Naive thymus-derived CD4-positive, alpha-beta T cell (primary cell): ENCODE measurements around the gene CLBA1. TPM values are rescaled to one million over a fixed set of nuclear protein-coding genes. Genes with fewer than 3 reads are reported as not detected.

Experiments used
- ATAC-seq: fragments of 150-1000 bp; cut with Tn5 transposase; 2 replicates; pipeline ENCODE4 v1.10.0; 2021; ENCODE audit warnings: mild to moderate bottlenecking, moderate library complexity
- CTCF ChIA-PET: fragments of 350-600 bp; sonication (Branson Sonifier 250); formaldehyde crosslinking; loops from one replicate; lab custom pipeline; 2021; ENCODE audit warnings: antibody characterized with exemption; lab: Charles Lee
- POLR2A ChIA-PET: fragments of 350-600 bp; sonication (Branson Sonifier 250); formaldehyde crosslinking; loops from one replicate; lab custom pipeline; 2021; ENCODE audit warnings: antibody characterized with exemption, inconsistent platforms; lab: Charles Lee
- DNase-seq, 9 donors: peaks; one replicate each; pipeline versions ENCODE4 v3.0.0 to v3.0.0-alpha.2; 2020 to 2022; ENCODE audit warnings: mixed read lengths in 1 of 9
- H3K27ac ChIP-seq: one replicate; pipeline ENCODE4 v1.7.0; 2013; ENCODE audit warnings: mild to moderate bottlenecking, low read depth, low read length, moderate library complexity
- H3K27me3 ChIP-seq, 2 donors: one replicate each; pipeline ENCODE4 v1.7.0; 2013; ENCODE audit warnings: low read length in 2 of 2, mild to moderate bottlenecking in 2 of 2, moderate library complexity in 2 of 2; ENCODE audit not compliant: control insufficient read depth in 2 of 2, insufficient read depth in 2 of 2
- H3K36me3 ChIP-seq, 3 experiments: 1 replicate in 2 of 3; 2 replicates in 1 of 3; pipeline ENCODE4 v1.7.0; 2013; ENCODE audit warnings: low read length in 3 of 3, mild to moderate bottlenecking in 3 of 3, moderate library complexity in 1 of 3; ENCODE audit not compliant: insufficient read depth in 3 of 3, control insufficient read depth in 2 of 3
- H3K4me1 ChIP-seq, 2 donors: one replicate each; pipeline ENCODE4 v1.7.0; 2013; ENCODE audit warnings: low read length in 2 of 2, mild to moderate bottlenecking in 2 of 2, moderate library complexity in 1 of 2; ENCODE audit not compliant: control insufficient read depth in 2 of 2, insufficient read depth in 2 of 2
- H3K4me3 ChIP-seq: 2 replicates; pipeline ENCODE4 v1.7.0; 2013; ENCODE audit warnings: mild to moderate bottlenecking, low read length
- H3K9me3 ChIP-seq, 3 experiments: 1 replicate in 2 of 3; 2 replicates in 1 of 3; pipeline ENCODE4 v1.7.0; 2013; ENCODE audit warnings: low read length in 3 of 3; ENCODE audit not compliant: control insufficient read depth in 2 of 3
- H3K27ac Mint-ChIP-seq, 9 donors: one replicate each; pipeline ENCODE4 v1.8.0; 2020 to 2022; ENCODE audit warnings: mixed read lengths in 9 of 9, mild to moderate bottlenecking in 8 of 9, moderate library complexity in 5 of 9, inconsistent platforms in 2 of 9
- H3K27me3 Mint-ChIP-seq, 5 donors: one replicate each; pipeline ENCODE4 v1.8.0; 2021 to 2022; ENCODE audit warnings: mixed read lengths in 5 of 5, mild to moderate bottlenecking in 1 of 5
- H3K36me3 Mint-ChIP-seq, 5 donors: one replicate each; pipeline ENCODE4 v1.8.0; 2020 to 2022; ENCODE audit warnings: mixed read lengths in 5 of 5, mild to moderate bottlenecking in 3 of 5, inconsistent platforms in 1 of 5
- H3K4me1 Mint-ChIP-seq, 7 donors: one replicate each; pipeline ENCODE4 v1.8.0; 2020 to 2022; ENCODE audit warnings: mixed read lengths in 7 of 7, mild to moderate bottlenecking in 3 of 7, inconsistent platforms in 1 of 7
- H3K4me3 Mint-ChIP-seq, 10 donors: one replicate each; pipeline ENCODE4 v1.8.0; 2020 to 2022; ENCODE audit warnings: mild to moderate bottlenecking in 10 of 10, mixed read lengths in 10 of 10, moderate library complexity in 6 of 10, inconsistent platforms in 2 of 10
- H3K9me3 Mint-ChIP-seq, 11 donors: one replicate each; pipeline ENCODE4 v1.8.0; 2020 to 2022; ENCODE audit warnings: mixed read lengths in 11 of 11, mild to moderate bottlenecking in 4 of 11, inconsistent platforms in 1 of 11, moderate library complexity in 1 of 11
- intact Hi-C, 2 donors: fragments of 100-400 bp; cut with micrococcal nuclease; formaldehyde crosslinking; loops; one replicate each; pipeline ENCODE4 v1.15.1; 2023
- polyA plus RNA-seq, 2 donors: library from polyadenylated mRNA; unstranded; fragments of 300-500 nt; fragmentation: Illumina TruSeq; gene quantifications; one replicate each; pipeline ENCODE4 v1.2.3, GENCODE V29; 2021
- total RNA-seq, 6 experiments: library from RNA in 5 of 6; stranded (reverse) in 5 of 6; gene quantifications; 1 replicate in 5 of 6; 2 replicates in 1 of 6; pipeline ENCODE4 v1.2.3 and lab custom pipeline; 2021 to 2026

The CLBA1 gene
- total and polyA plus RNA-seq, 7 experiments from 2014 or later: 0.26 to 2.1 (median 1.1) TPM

- ChIA-PET CTCF (no interaction called here), POLR2A (interaction anchor here (0.6 kb wide), 1 partner anchor 124 kb away, joined by 3 read pairs; no protein-coding TSS in a partner anchor)
- no peak overlapping the region for H3K27ac Mint-ChIP-seq
- Histone ChIP-seq H3K27me3 (peaks cover 0 to 4% of the 10 kb centered on the region in 2 donors), H3K4me3 (no peak overlapping the region), H3K4me1 (no peaks in the 10 kb centered on the region), H3K36me3 (no peaks in the 10 kb centered on the region), H3K27ac (no peak overlapping the region), H3K9me3 (no peaks in the 10 kb centered on the region)
- H3K4me3 Mint-ChIP-seq: no peak overlapping the region
- intact Hi-C loops: no loop called here
- H3K27me3 Mint-ChIP-seq: peaks cover 5 to 11% (median 8%) of the 10 kb centered on the region in 5 donors
- no peaks in the 10 kb centered on the region for H3K4me1 Mint-ChIP-seq
- H3K9me3 Mint-ChIP-seq: no peaks in the 10 kb centered on the region
- H3K36me3 Mint-ChIP-seq: no peaks in the 10 kb centered on the region
- DNase-seq: peak in 1 of 9 donors; percentile 4
- ATAC-seq: no peak
Measured at GRCh38 chr14:104968541-104969401, 16.8 kb upstream of the CLBA1 start.

DNA sequence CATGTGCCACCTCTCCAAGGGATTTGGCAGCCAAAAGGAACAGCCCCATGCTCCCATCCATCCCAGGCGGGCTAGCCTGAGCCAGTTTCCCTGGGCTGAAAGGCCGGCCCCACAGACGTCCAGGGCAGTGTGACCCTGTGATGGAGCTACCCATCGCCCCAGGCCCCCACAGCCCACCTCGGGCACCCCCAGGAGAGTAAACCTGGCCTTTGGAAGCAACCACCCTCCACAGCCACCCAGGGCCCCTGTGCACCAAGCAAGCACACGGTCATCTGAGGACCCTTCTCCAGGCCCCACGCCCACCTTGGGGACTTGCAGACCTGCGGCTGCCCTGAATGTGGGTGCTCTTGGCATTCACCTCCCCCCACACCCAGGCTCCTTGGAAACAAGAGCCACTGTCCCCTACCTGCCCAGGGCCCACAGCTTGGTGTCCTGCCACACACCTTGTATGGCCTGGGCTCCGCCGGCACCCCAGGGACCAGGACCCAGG lies 15.8 kb upstream of the CLBA1 start:
- Histone ChIP-seq H3K4me3 (no peak overlapping the region), H3K27me3 (peaks cover 0 to 4% of the 10 kb centered on the region in 2 donors), H3K4me1 (no peaks in the 10 kb centered on the region), H3K36me3 (no peaks in the 10 kb centered on the region), H3K27ac (no peak overlapping the region), H3K9me3 (no peaks in the 10 kb centered on the region)
- DNase-seq: peak in 1 of 9 donors; percentile 0
- Mint-ChIP-seq H3K27me3 (peaks cover 5 to 14% (median 8%) of the 10 kb centered on the region in 5 donors), H3K27ac (no peak overlapping the region), H3K36me3 (no peaks in the 10 kb centered on the region), H3K4me3 (no peak overlapping the region), H3K9me3 (no peaks in the 10 kb centered on the region), H3K4me1 (no peaks in the 10 kb centered on the region)
- intact Hi-C loops: no loop called here
- no peak for ATAC-seq
- POLR2A ChIA-PET: no interaction called here
- CTCF ChIA-PET: no interaction called here

GRCh38 chr14:104970231-104971068 lies 15.1 kb upstream of the CLBA1 start:
- DNase-seq (peak in 1 of 9 donors; percentile 5), ATAC-seq (no peak)
- H3K27me3 ChIP-seq: peaks cover 0 to 4% of the 10 kb centered on the region in 2 donors
- H3K27ac Mint-ChIP-seq: no peak overlapping the region
- H3K4me3 Mint-ChIP-seq: no peak overlapping the region
- POLR2A ChIA-PET: no interaction called here
- CTCF ChIA-PET: no interaction called here
- no peak overlapping the region for H3K27ac ChIP-seq
- intact Hi-C loops: no loop called here
- H3K9me3 ChIP-seq: no peaks in the 10 kb centered on the region
- H3K4me3 ChIP-seq: no peak overlapping the region
- H3K27me3 Mint-ChIP-seq: peaks cover 5 to 14% (median 8%) of the 10 kb centered on the region in 5 donors
- no peaks in the 10 kb centered on the region for H3K4me1 Mint-ChIP-seq
- no peaks in the 10 kb centered on the region for H3K36me3 Mint-ChIP-seq
- H3K36me3 ChIP-seq: no peaks in the 10 kb centered on the region
- H3K9me3 Mint-ChIP-seq: no peaks in the 10 kb centered on the region
- no peaks in the 10 kb centered on the region for H3K4me1 ChIP-seq

- Histone ChIP-seq H3K4me3 (no peak overlapping the region), H3K4me1 (no peaks in the 10 kb centered on the region), H3K27ac (no peak overlapping the region), H3K27me3 (peaks cover 0 to 4% of the 10 kb centered on the region in 2 donors), H3K36me3 (no peaks in the 10 kb centered on the region), H3K9me3 (no peaks in the 10 kb centered on the region)
- H3K36me3 Mint-ChIP-seq: peaks cover 0 to 3% (median 0%) of the 10 kb centered on the region in 5 donors
- CTCF ChIA-PET: interaction anchor here (0.8 kb wide), 1 partner anchor 210 kb away, joined by 3 read pairs; no protein-coding TSS in a partner anchor
- intact Hi-C loops: no loop called here
- H3K4me1 Mint-ChIP-seq: peaks cover 2 to 7% (median 5%) of the 10 kb centered on the region in 7 donors
- POLR2A ChIA-PET: no interaction called here
- peak in 1 of 9 donors; percentile 5 for DNase-seq
- no peak overlapping the region for H3K4me3 Mint-ChIP-seq
- no peak overlapping the region for H3K27ac Mint-ChIP-seq
- ATAC-seq: no peak
- no peaks in the 10 kb centered on the region for H3K9me3 Mint-ChIP-seq
- H3K27me3 Mint-ChIP-seq: peaks cover 13 to 19% (median 14%) of the 10 kb centered on the region in 5 donors
Measured at GRCh38 chr14:104971447-104972240, 13.9 kb upstream of the CLBA1 start.

DNA sequence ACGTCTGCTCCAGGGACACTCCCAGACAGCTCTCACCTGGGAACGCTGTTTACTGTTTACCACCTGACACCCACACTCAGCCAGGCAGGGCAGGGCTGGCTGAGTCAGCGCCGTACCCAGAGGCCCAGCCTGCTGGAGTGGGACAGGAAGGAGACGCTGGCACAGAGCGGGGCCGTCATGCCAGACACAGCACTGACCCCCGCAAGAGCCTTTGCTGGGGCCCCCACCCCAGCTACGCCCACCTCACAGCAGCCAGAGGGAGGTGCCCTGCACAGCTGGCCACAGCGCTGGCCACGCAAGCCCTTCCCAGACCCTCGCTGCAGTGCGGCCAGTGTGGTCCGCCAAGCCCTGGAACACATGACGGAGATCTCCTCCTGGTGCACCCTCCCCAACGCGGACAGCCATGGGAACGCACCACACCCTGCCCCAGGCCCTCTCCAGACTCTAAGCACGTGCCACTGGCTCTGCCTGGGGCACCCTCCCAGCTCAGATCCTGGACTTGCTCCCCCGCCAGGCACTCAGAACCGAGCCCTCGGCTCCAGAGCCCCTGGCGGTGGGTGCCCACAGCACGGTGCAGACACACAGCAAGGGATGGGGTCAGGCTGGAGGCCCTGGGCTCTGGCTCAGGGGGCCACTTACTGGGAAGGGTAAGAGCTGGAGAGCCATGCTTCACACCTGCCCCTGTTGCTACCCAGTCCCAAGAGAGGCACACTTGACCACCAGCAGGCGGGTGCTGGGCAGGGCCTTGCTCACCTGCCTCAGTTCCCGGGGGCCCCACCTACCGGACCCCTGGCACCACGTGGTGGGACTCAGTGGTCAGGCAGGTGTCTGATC lies 13.1 kb upstream of the CLBA1 start:
- Histone ChIP-seq H3K36me3 (no peaks in the 10 kb centered on the region), H3K4me3 (no peak overlapping the region), H3K4me1 (peaks cover 0 to 3% of the 10 kb centered on the region in 2 donors), H3K27me3 (peaks cover 0 to 12% of the 10 kb centered on the region in 2 donors), H3K27ac (no peak overlapping the region), H3K9me3 (no peaks in the 10 kb centered on the region)
- peaks cover 3 to 11% (median 5%) of the 10 kb centered on the region in 7 donors for H3K4me1 Mint-ChIP-seq
- peaks cover 0 to 3% (median 0%) of the 10 kb centered on the region in 5 donors for H3K36me3 Mint-ChIP-seq
- DNase-seq (peak in 1 of 9 donors; percentile 5), ATAC-seq (no peak)
- CTCF ChIA-PET: interaction anchor here (0.8 kb wide), 1 partner anchor 209 kb away, joined by 3 read pairs; no protein-coding TSS in a partner anchor
- no peaks in the 10 kb centered on the region for H3K9me3 Mint-ChIP-seq
- no peak overlapping the region for H3K4me3 Mint-ChIP-seq
- peaks cover 13 to 25% (median 14%) of the 10 kb centered on the region in 5 donors for H3K27me3 Mint-ChIP-seq
- H3K27ac Mint-ChIP-seq: peak overlapping the region in 1 of 9 donors; percentile 43
- POLR2A ChIA-PET: interaction anchor here (1.5 kb wide), 1 partner anchor 48 kb away, joined by 6 read pairs; the partner anchor contains the start of gene CDCA4
- intact Hi-C loops: no loop called here
